HG03520 (cell line): ENCODE measurements around the gene DDX20.
"Not testable (repeated sequence)": the region's sequence is repeated elsewhere in the genome, so short reads cannot be mapped to it uniquely, and the experiment has no call there.

Experiments
- ATAC-seq: cut with Tn5 transposase; IDR thresholded peaks from one replicate; pipeline ENCODE4 v1.9.1; 2021; ENCODE audit warnings: mild to moderate bottlenecking, moderate library complexity; ENCODE audit not compliant: unreplicated experiment

DDX20 gene

GRCh38 chr1:111733183-111733991, 22.3 kb upstream of the DDX20 start:
- no peak for ATAC-seq

DNA sequence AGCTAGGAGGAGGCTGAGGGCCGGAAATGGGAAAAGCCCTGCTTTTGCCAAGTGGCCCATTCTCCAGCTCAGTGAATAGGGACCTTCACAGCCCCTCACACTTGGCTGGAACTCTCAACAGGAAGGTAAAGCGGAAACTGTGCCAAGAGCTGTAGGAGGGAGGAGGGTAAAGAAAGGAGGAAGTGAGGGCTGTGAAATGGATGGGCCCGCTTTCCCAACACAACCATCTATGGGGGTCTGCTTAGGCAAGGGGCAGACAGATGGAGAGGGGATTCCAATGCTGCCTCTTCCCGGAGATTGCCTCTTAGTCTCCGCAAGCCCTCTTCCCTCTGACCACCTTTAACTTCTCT, 21.7 kb upstream of the DDX20 start:
- ATAC-seq: no peak

GRCh38 chr1:111734426-111734825, 21.3 kb upstream of the DDX20 start:
- no peak for ATAC-seq

- ATAC-seq: no peak
Measured at GRCh38 chr1:111734856-111735255, 20.8 kb upstream of the DDX20 start.

DNA sequence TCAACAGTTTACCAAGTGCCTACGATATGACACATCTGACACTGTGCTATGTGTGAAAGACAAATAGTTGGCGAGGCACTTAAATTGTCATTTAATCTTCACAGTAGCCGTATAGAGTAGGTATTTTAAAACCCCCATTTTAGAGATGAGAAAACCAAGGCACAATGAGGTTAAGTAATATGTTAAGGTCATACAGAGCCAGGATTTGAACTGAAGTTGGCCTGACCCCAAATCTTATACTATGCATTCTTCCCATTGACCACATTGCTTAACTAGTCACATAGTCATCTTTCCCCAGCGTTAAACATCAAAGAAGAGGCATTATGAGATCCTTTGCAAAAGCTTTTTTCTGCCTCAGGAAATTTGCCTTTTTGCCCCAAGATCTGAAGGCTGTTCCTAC, 20.4 kb upstream of the DDX20 start:
- ATAC-seq: no peak

DNA sequence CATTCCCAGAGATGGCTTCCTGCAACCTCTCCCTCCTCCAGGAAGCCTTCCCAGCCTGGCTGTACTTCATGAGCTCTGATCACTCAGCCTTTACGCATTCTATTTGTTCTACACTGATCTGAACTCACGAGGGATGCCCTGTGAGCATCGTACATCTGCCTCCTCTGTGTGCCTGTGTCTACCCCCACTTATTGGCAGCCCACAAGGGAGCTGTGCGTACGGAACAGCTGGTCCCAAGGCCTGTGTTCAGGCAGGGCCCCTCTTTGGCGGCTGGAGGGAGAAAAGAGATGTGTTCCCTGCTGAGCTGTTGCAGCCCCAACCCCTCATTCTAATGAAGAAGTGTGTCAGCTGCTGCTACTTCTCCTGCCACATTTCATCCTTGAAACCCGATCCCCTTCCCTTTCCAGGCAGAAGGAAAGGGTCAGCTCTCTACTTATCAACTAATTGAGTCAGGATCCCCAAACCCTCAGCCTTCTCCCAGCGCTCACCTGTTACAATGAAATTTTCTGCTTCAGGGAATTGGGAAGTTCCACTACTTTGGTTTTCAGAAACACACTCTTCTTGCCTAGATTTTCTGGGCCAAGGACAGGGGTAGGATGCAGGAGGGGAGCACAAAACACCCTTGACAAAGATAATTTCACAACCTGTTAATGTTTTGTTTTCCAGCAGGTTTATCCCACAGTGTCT, 19.7 kb upstream of the DDX20 start:
- ATAC-seq: no peak

- no peak for ATAC-seq
Measured at GRCh38 chr1:111736548-111737215, 19.0 kb upstream of the DDX20 start.

DNA sequence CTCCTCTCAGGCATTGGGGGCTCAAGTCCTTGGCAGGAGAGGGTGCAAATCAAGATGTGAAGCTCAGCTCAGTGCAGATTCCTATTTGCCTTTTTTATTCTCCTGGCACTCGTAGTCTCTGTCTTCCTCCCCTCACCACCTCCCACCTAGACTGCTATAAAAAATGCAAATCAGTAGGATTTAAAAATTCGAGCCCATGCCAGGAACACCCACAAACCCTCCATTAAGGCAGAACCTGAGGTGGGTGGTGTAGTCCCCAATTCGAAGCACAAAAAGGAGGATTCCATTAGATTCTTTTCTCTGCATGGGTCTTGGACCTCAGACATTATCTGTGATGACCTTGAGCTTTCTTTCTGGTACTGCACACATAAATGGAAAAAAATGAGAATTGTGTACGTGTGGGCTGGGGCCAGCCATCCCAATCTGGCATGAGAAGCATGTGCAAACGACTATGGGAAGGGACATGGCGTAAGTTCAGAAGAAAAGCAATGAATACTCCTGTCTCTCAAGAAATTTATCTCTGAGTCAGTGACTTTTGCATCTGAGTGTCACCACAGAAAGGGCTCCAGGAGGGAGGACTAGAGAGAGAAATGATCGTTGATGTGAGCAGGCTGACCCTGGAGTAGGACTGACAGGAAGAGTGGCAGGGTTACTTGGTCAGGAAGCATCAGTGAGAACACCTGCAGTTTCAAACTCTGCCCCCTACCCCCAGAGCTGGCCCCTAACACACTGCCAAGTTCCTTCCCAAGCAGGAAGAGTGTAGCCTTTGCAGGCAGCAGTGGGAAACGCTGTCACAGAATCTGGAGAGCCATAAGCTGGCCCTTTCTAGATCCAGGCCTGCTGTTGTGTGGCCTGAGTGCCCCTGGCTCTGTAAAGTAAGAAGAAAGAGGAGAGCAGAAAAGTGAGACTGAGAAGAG, 18.2 kb upstream of the DDX20 start:
- ATAC-seq: no peak

GRCh38 chr1:111738133-111738435, 17.6 kb upstream of the DDX20 start:
- ATAC-seq: no peak

GRCh38 chr1:111738436-111739193, 17.1 kb upstream of the DDX20 start:
- ATAC-seq: peak; percentile 38

DNA sequence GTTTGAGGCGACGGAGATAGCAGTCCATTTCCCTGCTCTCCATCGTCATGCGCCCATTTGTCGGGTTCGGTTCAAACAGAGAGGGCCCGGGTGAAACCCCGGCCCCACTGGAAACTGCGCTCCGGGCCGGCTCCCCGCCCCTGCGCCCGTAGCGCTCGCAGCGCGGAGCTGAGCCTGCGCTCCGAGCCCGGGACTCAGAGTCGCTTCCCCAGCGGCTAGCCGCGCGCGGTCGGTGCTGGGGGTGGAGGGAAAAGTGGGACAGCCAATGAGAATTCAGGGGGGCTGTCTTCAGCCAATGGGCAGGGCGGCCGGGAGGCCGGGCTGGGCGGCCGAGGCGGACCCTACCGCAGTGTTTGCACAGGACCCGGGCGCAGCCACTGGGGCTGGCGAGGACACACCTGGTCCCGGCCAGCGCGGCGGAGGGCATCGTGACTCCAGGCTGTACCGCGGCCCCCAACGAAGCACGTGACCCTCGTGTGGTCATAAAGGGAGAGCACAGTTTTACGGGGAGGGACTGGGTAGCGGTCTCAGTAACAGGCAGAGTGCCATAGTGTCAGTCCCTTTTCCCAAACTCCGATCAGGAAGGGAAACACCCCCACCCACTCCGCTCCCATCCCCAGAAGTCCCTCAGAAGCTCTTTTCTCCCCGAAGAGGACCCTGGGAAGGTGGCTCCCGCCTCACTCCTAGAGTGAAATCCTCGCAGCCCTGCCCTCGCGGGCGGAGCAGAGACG, 16.3 kb upstream of the DDX20 start, which contains the start of gene INKA2:
INKA2 (minus strand) TSS at position 202 of the 731 bp plus-strand sequence; CDS start at position 49, 153 bp downstream.
- peak; percentile 71 for ATAC-seq

- ATAC-seq: no peak
Measured at GRCh38 chr1:111739925-111740765, 15.6 kb upstream of the DDX20 start.

DNA sequence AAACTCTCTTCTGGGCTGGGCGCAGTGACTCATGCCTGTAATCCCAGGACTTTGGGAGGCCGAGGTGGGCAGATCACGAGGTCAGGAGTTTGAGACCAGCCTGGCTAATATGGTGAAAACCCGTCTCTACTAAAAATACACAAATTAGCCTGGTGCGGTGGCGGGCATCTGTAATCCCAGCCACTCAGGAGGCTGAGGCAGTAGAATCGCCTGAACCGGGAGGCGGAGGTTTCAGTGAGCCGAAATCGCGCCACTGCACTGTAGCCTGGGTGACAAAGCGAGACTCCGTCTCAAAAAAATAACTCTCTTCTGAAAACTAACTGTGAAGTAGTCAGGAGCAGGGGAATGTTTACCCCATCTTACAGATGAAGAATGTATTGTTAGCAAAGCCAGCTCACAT, 13.4 kb upstream of the DDX20 start:
- not testable (repeated sequence) for ATAC-seq

GRCh38 chr1:111742938-111743549, 12.7 kb upstream of the DDX20 start:
- ATAC-seq: no peak

GRCh38 chr1:111743679-111744101, 12.0 kb upstream of the DDX20 start:
- ATAC-seq: no peak

- ATAC-seq: no peak
Measured at GRCh38 chr1:111745675-111746613, 9.8 kb upstream of the DDX20 start.

GRCh38 chr1:111746614-111746999, 9.1 kb upstream of the DDX20 start:
- no peak for ATAC-seq
